ENCODE results near the gene MTX3.

- no peak for TF ChIP-seq FOXA1 (IDR thresholded peaks at IDR 0.05)
- TF ChIP-seq CTCF (IDR thresholded peaks at IDR 0.05; ENCODE audit: low read depth, low read length, missing input control), result no peak
- TF ChIP-seq JUND (IDR thresholded peaks at IDR 0.05), result no peak
- no peak for TF ChIP-seq EGR1 (IDR thresholded peaks at IDR 0.05; ENCODE audit: low read depth in 2 of 2)
- no peak for TF ChIP-seq REST (IDR thresholded peaks at IDR 0.05)
- TF ChIP-seq GABPA (IDR thresholded peaks at IDR 0.05 in 1 of 2, conservative IDR thresholded peaks at IDR 0.05 in 1 of 2), result no peak
- TF ChIP-seq TAF1 (conservative IDR thresholded peaks at IDR 0.05), result no peak
- no peak for TF ChIP-seq RAD21 (IDR thresholded peaks at IDR 0.05)
- TF ChIP-seq YY1 (IDR thresholded peaks at IDR 0.05), result no peak
- no peak for TF ChIP-seq ATF3 (IDR thresholded peaks at IDR 0.05)
- no peak for TF ChIP-seq ZBTB33 (IDR thresholded peaks at IDR 0.05)
- no peak for TF ChIP-seq NR2F2 (IDR thresholded peaks at IDR 0.05)
These were observed 52.6 kb downstream of the MTX3 start for GRCh38 chr5:79938468-79938867.
